Inferior parietal cortex (tissue), 1 donor: ENCODE results near the gene NOXO1.

Experiments used
- DNase-seq: peaks from one replicate; pipeline ENCODE4 v3.0.0-alpha.2; 2016; ENCODE audit errors: extremely low spot score

The NOXO1 gene

GRCh38 chr16:1979271-1980029 lies 1.8 kb downstream of the NOXO1 start:
- no peak for DNase-seq

- no peak for DNase-seq
Measured at GRCh38 chr16:1978476-1979120, 2.7 kb downstream of the NOXO1 start.

GRCh38 chr16:1977875-1978268 lies 3.4 kb downstream of the NOXO1 start:
- DNase-seq = no peak

- DNase-seq = no peak
Measured at GRCh38 chr16:1976951-1977874, 4.1 kb downstream of the NOXO1 start.

GRCh38 chr16:1976216-1976520 lies 5.1 kb downstream of the NOXO1 start:
- no peak for DNase-seq

GRCh38 chr16:1975432-1976215 lies 5.6 kb downstream of the NOXO1 start:
- no peak for DNase-seq

- DNase-seq = no peak
Measured at GRCh38 chr16:1974157-1975070, 6.9 kb downstream of the NOXO1 start.

GRCh38 chr16:1973461-1974156 lies 7.7 kb downstream of the NOXO1 start:
- DNase-seq = no peak

GRCh38 chr16:1972490-1972877 lies 8.8 kb downstream of the NOXO1 start:
- DNase-seq = no peak

- peak; percentile 96 for DNase-seq
Measured at GRCh38 chr16:1971796-1972489, 9.3 kb downstream of the NOXO1 start, which contains the start of gene TBL3. Gene TBL3 (plus strand): TSS chr16:1972053. CDS start chr16:1972165, 112 bp downstream.

GRCh38 chr16:1968146-1968953 lies 12.9 kb downstream of the NOXO1 start:
- no peak for DNase-seq

GRCh38 chr16:1966460-1966859 lies 14.8 kb downstream of the NOXO1 start, which contains the start of gene RNF151:
Gene RNF151 (plus strand): TSS chr16:1966856. CDS start chr16:1966882, 26 bp downstream.
- DNase-seq = no peak

- no peak for DNase-seq
Measured at GRCh38 chr16:1965396-1966001, 15.8 kb downstream of the NOXO1 start.

- peak; percentile 98 for DNase-seq
Measured at GRCh38 chr16:1964506-1965395, 16.5 kb downstream of the NOXO1 start, which contains the start of gene RPS2. Gene RPS2 (minus strand): TSS chr16:1964826. CDS start chr16:1964625, 201 bp downstream.

- no peak for DNase-seq
Measured at GRCh38 chr16:1963806-1964505, 17.3 kb downstream of the NOXO1 start.
